GM12872 (cell line): Measurements from ENCODE around the gene SLC10A3.

Experiments used
- TF ChIP-seq, protein P1 (sequence below): IDR thresholded peaks from 3 replicates; pipeline ENCODE4 v1.5.1; 2011; ENCODE audit warnings: low read depth, mild to moderate bottlenecking, low read length, moderate library complexity; ENCODE audit not compliant: insufficient read depth

Gene SLC10A3

DNA sequence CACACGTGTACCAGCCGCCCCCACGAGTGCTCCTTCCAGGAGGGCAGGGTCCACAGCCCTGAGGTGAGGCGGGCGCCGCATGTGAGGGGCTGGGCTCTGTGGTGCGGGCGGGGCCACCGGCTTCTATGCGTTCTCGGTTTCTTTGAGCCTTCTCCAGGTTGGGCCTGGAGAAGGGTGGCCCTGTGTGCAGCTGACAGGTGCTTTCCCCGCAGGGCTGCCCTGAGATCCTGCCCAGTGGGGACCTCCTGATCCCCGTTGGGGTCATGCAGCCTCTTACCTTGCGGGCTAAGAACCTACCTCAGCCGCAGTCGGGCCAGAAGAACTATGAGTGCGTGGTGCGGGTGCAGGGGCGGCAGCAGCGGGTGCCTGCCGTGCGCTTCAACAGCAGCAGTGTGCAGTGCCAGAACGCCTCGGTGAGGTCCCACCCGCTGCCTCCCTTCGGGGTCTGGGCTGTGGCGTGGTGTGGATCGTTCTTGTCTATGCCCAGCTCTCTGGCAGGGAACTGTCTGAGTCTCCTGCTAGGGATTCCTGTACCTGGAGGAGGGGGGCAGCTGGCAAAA is 25.5 kb downstream of the SLC10A3 start:
- TF ChIP-seq, protein P1, sequence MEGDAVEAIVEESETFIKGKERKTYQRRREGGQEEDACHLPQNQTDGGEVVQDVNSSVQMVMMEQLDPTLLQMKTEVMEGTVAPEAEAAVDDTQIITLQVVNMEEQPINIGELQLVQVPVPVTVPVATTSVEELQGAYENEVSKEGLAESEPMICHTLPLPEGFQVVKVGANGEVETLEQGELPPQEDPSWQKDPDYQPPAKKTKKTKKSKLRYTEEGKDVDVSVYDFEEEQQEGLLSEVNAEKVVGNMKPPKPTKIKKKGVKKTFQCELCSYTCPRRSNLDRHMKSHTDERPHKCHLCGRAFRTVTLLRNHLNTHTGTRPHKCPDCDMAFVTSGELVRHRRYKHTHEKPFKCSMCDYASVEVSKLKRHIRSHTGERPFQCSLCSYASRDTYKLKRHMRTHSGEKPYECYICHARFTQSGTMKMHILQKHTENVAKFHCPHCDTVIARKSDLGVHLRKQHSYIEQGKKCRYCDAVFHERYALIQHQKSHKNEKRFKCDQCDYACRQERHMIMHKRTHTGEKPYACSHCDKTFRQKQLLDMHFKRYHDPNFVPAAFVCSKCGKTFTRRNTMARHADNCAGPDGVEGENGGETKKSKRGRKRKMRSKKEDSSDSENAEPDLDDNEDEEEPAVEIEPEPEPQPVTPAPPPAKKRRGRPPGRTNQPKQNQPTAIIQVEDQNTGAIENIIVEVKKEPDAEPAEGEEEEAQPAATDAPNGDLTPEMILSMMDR, result no peak

DNA sequence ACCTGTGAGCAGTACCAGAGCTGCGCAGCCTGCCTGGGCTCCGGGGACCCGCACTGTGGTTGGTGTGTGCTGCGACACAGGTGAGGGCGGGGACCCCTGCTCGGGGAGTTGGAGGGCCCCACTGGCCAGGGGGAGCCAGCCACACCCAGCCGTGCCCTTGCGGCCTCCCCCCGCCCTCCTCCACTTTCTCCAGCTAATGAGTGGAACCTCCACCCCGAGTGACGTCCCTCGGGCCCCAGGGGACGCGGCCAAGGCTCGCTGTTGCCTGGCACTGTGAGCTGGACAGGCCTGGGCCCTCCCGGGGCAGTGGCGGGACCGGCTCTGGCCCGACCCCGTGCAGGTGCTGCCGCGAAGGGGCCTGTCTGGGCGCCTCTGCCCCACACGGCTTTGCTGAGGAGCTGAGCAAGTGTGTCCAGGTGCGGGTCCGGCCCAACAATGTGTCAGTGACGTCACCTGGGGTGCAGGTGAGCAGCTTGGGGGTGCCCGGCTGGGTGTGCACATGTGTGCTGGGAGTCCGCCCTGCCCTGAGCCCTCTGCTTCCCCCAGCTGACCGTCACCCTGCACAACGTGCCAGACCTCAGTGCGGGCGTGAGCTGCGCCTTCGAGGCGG is 26.7 kb downstream of the SLC10A3 start:
- TF ChIP-seq, protein P1, result no peak

DNA sequence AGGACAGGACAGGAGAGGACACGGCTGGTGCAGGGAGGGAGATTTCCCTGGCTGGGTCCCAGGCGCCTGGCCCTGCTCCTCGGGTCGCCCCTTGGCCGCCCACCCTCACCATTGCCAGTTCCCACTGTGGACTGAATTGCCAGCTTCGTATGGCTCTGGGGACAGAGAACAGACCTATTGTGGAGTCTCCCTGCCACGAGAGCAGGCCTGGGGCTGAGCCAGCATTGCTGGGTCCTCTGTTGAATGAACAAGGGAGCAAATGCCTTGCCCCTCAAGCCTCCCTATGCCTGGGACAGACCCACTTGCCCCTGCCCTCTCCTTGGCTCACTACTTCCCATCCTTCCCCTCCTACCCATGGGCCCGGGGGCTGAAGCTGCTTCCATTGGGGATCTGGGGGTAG is 28.0 kb downstream of the SLC10A3 start:
- TF ChIP-seq, protein P1, result no peak

DNA sequence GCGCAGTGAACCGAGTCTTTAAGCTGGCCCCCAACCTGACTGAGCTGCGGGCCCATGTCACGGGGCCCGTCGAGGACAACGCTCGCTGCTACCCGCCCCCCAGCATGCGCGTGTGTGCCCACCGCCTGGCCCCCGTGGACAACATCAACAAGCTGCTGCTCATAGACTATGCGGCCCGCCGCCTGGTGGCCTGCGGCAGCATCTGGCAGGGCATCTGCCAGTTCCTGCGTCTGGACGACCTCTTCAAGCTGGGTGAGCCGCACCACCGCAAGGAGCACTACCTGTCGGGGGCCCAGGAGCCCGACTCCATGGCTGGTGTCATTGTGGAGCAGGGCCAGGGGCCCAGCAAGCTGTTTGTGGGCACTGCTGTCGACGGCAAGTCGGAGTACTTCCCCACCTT is 30.1 kb downstream of the SLC10A3 start:
- TF ChIP-seq, protein P1, result no peak

DNA sequence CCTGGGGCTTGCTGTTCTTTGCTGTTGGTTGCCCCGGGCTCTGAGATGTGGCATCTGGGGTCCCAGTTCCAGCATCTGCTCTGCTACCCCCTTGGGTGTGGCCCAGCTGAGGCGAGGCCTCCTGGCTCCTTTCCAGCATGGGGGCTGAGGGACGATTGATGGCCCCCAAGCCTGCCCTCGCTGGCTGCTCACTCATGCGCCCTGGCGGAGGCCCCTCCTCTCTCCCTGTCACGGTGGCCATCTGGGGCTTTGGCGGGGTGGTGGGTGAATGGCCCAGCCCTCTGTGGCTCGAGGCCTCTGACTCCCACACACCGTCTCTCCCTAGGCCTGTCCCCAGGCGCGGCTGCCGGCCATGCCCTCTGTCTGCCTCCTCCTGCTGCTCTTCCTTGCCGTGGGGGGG is 30.6 kb downstream of the SLC10A3 start:
- TF ChIP-seq, protein P1, result no peak

DNA sequence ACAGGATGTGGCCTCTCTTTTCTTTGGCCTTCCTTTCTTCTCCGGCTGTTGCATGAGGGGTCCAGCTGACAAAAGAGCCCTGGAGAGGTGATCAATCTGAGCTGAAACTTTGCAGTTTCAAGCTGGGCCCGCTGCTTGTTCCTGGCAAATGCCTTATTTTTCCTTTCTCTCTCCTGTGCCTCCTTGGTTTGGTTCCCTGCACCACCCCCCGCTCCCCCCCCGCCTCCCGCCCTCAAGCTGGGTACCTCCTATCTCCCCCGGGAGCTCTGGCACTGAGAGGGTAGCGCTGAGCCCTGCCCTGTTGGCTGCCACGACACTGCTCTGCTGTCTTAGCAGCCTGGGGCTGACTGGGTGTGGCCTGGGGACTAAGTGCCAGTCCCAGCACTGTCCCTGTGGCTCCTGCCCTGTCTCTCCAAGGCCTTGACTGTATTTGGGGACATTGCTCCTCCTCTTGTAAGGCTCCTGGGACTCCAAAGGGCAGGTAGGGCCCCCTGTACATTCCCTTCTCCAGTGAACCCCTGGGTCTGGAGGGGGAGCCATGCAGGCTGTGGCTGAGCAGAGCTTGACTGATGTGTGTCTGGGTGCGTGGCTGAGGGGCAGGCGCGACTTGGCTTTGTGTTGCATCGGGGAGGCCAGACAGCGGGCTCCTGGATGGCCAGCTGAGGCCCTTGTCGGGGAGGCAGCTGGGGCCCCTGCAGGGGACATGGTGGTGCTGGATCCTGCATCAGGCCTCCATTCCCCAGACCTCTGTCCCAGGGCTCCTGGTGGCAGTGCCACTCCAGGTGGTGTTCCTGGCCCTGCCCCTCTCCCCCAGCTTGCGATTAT is 31.3 kb downstream of the SLC10A3 start:
- TF ChIP-seq, protein P1, result no peak

DNA sequence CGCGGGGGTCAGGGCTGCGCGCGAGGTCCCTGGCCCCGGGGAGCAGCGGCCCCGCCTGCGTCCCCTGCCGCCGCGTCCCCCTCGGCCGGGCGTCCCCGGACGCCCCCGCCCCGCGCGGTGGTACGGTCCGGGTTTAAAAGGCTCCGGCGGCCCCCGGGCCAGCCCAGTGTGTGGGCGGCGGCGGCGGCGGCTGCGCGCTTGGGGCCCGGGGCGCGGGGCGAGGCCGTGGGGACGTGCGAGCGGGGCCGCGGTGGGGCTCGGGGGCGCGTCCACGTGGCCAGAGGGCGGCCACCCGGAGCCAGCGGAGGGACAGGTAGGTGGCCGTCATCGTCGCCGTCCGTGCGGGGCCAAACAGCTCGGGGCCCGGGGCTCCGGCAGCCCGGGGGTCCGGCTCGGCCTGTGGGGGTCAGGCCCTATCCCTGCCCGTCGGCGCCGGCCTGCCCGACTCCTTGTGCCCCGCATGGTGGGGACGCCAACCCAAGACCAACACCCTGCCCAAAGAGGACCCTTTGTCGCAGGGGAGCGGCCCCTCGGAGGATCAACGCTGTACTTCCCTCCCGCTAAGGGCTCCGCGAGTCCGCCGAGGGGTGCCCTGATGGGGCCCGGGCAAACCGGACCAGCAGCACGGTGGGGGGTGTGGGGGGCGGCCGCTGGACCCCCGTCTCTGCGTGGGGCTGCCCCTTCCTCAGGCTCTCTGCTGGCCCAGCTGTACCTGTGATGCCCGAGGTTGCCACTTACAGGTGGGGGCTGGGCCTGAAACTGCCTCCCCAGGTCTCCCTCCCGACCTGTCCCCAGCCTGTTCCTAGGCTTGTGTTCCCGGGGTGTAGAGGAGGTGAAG is 32.1 kb downstream of the SLC10A3 start, which contains the start of gene PLXNA3:
Gene PLXNA3, plus strand, starts transcription at position 166 of the 838 bp plus-strand sequence. CDS start 1,903 bp downstream, outside the sequence.
- TF ChIP-seq, protein P1, result no peak
